ENCODE results near the gene PMVK. TPM values are rescaled to one million over a fixed set of nuclear protein-coding genes. Genes with fewer than 3 reads are reported as not detected.

The PMVK gene
- total RNA-seq, 1 donor from 2014 or later: 20.6 TPM

DNA sequence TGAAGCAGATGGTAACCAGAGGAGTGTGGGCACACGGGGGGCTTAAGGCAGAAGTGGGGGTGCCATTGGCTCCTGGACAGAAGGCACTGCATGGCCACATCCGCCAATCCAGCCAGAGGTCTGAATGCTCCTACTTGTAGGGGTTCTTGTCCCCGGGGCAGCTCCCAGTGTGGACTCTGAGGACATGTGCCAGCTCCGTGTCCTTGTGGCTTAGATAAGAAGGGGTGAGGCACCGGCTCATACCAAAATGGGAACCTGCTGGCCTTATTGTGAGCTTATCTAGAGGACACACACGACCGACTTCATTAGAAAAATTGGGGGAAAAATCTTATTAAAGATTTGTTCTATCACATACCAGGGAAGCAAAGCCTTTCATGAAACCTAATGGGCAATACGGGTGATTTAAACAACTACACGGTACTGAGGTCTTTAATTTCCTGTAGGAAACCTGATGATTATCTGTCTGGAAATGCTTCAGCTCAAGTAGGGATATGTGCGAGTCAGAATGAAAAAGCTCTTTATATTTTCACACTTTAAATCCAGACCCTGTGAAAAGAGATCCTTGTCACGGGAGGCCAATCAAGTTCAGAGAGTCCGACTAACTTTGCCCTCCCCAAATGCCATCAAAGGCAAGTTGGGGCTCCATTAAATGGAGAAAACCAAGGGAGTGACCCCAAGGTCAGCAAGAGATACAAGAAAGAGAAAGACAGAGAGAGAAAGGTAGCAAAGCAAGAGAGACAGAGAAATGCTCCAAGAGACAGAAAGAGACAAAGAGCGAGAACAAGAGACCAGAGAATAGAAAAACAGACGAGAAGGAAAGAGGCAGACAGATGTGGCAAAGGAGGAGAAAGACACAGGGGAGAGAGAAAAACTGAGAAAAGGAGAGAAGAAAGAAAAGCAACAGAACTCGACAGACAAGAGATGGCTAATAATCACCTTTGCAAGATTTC, 52.3 kb downstream of the PMVK start:
- Histone ChIP-seq H3K4me1 (no peaks in the 10 kb centered on the region), H3K27me3 (no peaks in the 10 kb centered on the region), H3K36me3 (no peaks in the 10 kb centered on the region), H3K4me3 (no peak overlapping the region), H3K27ac (no peak overlapping the region), H3K9me3 (no peaks in the 10 kb centered on the region)
- intact Hi-C loops (cut with DNase I): loop anchor here (5.0 to 10.0 kb wide), 2 partner anchors 219 to 402 kb away; no protein-coding TSS in a partner anchor
- TF ChIP-seq POLR2A (IDR thresholded peaks at IDR 0.05) (no peak), POLR2AphosphoS5 (IDR thresholded peaks at IDR 0.05; ENCODE audit: insufficient read depth in 1 of 2, low read depth in 1 of 2) (no peak), CTCF (IDR thresholded peaks at IDR 0.05) (no peak)
- DNase-seq (ENCODE audit: extremely low spot score in 2 of 2): peak in 1 of 2 donors; percentile 62

DNA sequence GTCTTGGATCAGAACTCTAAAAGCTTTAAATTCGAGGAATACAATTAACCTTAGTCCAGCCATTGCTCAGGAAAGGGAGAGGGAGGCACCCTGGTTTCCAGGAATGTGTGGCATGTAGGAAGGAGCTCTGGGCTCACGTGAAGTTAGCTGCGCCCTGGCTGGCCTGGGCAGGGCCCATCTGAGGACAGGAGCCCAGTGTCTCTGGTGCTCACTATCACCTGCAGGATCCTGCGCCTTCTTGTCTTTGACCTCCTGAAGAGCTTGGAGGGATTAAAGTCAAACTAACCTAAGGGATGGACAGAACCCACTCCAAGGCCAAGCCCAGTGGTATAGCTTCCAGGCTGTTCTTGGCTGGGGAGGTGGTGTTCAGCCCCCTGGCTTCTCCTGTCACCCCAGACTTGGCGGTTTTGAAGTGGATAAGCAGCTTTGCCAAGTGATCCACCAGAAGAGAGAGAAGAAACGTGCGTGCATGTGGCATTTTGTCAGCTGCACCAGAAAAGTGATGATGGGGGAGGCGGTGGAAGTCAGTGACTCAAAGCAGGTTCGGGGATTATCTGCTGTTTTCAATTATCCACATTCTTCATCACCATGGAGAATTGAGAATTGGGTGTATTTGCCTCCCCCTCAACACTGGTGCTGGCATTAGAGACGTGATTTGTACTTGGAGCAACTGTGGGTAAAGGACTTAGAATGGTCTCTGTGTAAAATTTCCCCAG, 54.5 kb downstream of the PMVK start:
- H3K36me3 ChIP-seq: no peaks in the 10 kb centered on the region
- no peaks in the 10 kb centered on the region for H3K27me3 ChIP-seq
- no peak overlapping the region for H3K27ac ChIP-seq
- intact Hi-C loops (cut with DNase I): loop anchor here (5.0 to 10.0 kb wide), 2 partner anchors 217 to 400 kb away; no protein-coding TSS in a partner anchor
- no peaks in the 10 kb centered on the region for H3K9me3 ChIP-seq
- TF ChIP-seq POLR2A (IDR thresholded peaks at IDR 0.05) (no peak), CTCF (IDR thresholded peaks at IDR 0.05) (no peak), POLR2AphosphoS5 (IDR thresholded peaks at IDR 0.05; ENCODE audit: insufficient read depth in 1 of 2, low read depth in 1 of 2) (no peak)
- H3K4me3 ChIP-seq: no peak overlapping the region
- DNase-seq (ENCODE audit: extremely low spot score in 2 of 2): no peak
- peaks cover 4% of the 10 kb centered on the region for H3K4me1 ChIP-seq

- DNase-seq (ENCODE audit: extremely low spot score in 2 of 2): no peak
- no peaks in the 10 kb centered on the region for H3K27me3 ChIP-seq
- no peaks in the 10 kb centered on the region for H3K9me3 ChIP-seq
- H3K4me3 ChIP-seq: no peak overlapping the region
- peaks cover 4% of the 10 kb centered on the region for H3K4me1 ChIP-seq
- intact Hi-C loops (cut with DNase I): loop anchor here (5.0 to 10.0 kb wide), 2 partner anchors 216 to 398 kb away; no protein-coding TSS in a partner anchor
- TF ChIP-seq POLR2A (IDR thresholded peaks at IDR 0.05): no peak
- TF ChIP-seq CTCF (IDR thresholded peaks at IDR 0.05): no peak
- no peak for TF ChIP-seq POLR2AphosphoS5 (IDR thresholded peaks at IDR 0.05; ENCODE audit: insufficient read depth in 1 of 2, low read depth in 1 of 2)
- no peaks in the 10 kb centered on the region for H3K36me3 ChIP-seq
- H3K27ac ChIP-seq: no peak overlapping the region
These were observed 55.8 kb downstream of the PMVK start for GRCh38 chr1:154880671-154881070.

GRCh38 chr1:154879038-154879421, 57.5 kb downstream of the PMVK start:
- Histone ChIP-seq H3K27ac (no peak overlapping the region), H3K9me3 (no peaks in the 10 kb centered on the region), H3K27me3 (no peaks in the 10 kb centered on the region), H3K4me1 (peaks cover 4% of the 10 kb centered on the region), H3K4me3 (no peak overlapping the region), H3K36me3 (no peaks in the 10 kb centered on the region)
- intact Hi-C loops (cut with DNase I): loop anchor here (10.0 kb wide), 1 partner anchor 184 kb away; no protein-coding TSS in a partner anchor
- no peak for DNase-seq (ENCODE audit: extremely low spot score in 2 of 2)
- TF ChIP-seq POLR2AphosphoS5 (IDR thresholded peaks at IDR 0.05; ENCODE audit: insufficient read depth in 1 of 2, low read depth in 1 of 2): no peak
- no peak for TF ChIP-seq POLR2A (IDR thresholded peaks at IDR 0.05)
- no peak for TF ChIP-seq CTCF (IDR thresholded peaks at IDR 0.05)
